ENCODE data around the gene KIF3B.
"Not testable (repeated sequence)": the region's sequence is repeated elsewhere in the genome, so short reads cannot be mapped to it uniquely, and the experiment has no call there.

Gene KIF3B

GRCh38 chr20:32333181-32333987 is 55.9 kb downstream of the KIF3B start:
- no peak for DNase-seq

- no peak for DNase-seq
Measured at GRCh38 chr20:32333988-32334885, 56.8 kb downstream of the KIF3B start.

- no peak for DNase-seq
Measured at GRCh38 chr20:32336918-32337347, 59.5 kb downstream of the KIF3B start.

- DNase-seq = no peak
Measured at GRCh38 chr20:32337937-32338661, 60.6 kb downstream of the KIF3B start.

GRCh38 chr20:32338665-32339064 is 61.2 kb downstream of the KIF3B start:
- no peak for DNase-seq

- DNase-seq = no peak
Measured at GRCh38 chr20:32339116-32339515, 61.7 kb downstream of the KIF3B start.

- not testable (repeated sequence) for DNase-seq
Measured at GRCh38 chr20:32341053-32341452, 63.6 kb downstream of the KIF3B start.

- DNase-seq = no peak
Measured at GRCh38 chr20:32343439-32343838, 66.0 kb downstream of the KIF3B start.

GRCh38 chr20:32344835-32345506 is 67.5 kb downstream of the KIF3B start:
- no peak for DNase-seq

- DNase-seq = no peak
Measured at GRCh38 chr20:32348207-32348606, 70.8 kb downstream of the KIF3B start.

GRCh38 chr20:32350421-32350820 is 73.0 kb downstream of the KIF3B start:
- no peak for DNase-seq

GRCh38 chr20:32352121-32352720 is 74.8 kb downstream of the KIF3B start:
- DNase-seq = no peak

GRCh38 chr20:32353848-32354496 is 76.5 kb downstream of the KIF3B start:
- DNase-seq = no peak

- DNase-seq = no peak
Measured at GRCh38 chr20:32354592-32355416, 77.4 kb downstream of the KIF3B start.

- DNase-seq = no peak
Measured at GRCh38 chr20:32355417-32355841, 78.0 kb downstream of the KIF3B start.

GRCh38 chr20:32355907-32356621 is 78.6 kb downstream of the KIF3B start:
- DNase-seq = not testable (repeated sequence)

- no peak for DNase-seq
Measured at GRCh38 chr20:32356622-32357374, 79.3 kb downstream of the KIF3B start.

- DNase-seq = no peak
Measured at GRCh38 chr20:32357375-32357868, 80.0 kb downstream of the KIF3B start.

Data from activated naive CD4-positive, alpha-beta T cell treated with anti-CD3 and anti-CD28 coated beads, Interleukin-2, amount 50 U/mL, for 16 hours (primary cell).